ENCODE results near the gene ADD1. TPM values are rescaled to one million over a fixed set of nuclear protein-coding genes. Genes with fewer than 3 reads are reported as not detected.

The ADD1 gene
- total and polyA plus RNA-seq, 2 donors (not counting 1 experiment from before 2014, with no cell fraction given): 302 to 383 TPM

GRCh38 chr4:2795300-2795892 is 48.2 kb upstream of the ADD1 start:
- DNase-seq (peak; percentile 15), ATAC-seq (ENCODE audit: low read depth) (no peak)
- Histone ChIP-seq H3K9me3 (ENCODE audit: control extremely low read depth in 1 of 3, control insufficient read depth in 2 of 3, insufficient read depth in 1 of 3, low read length in 2 of 3) (peaks cover 0 to 5% (median 0%) of the 10 kb centered on the region in 3 donors), H3K79me2 (ENCODE audit: control insufficient read depth, insufficient read depth, low read length) (peaks cover 54% of the 10 kb centered on the region), H3K4me3 (ENCODE audit: control extremely low read depth in 1 of 5, extremely low read depth in 1 of 5, insufficient read depth in 1 of 5, low read depth in 2 of 5, low read length in 4 of 5) (no peak overlapping the region), H3K4me2 (replicated peaks; ENCODE audit: low read depth, low read length, poor library complexity, severe bottlenecking) (peak overlapping the region; percentile 99), H3K9ac (ENCODE audit: low read length) (no peak overlapping the region), H3K4me1 (ENCODE audit: control insufficient read depth in 2 of 2, insufficient read depth in 2 of 2, low read length in 2 of 2) (peaks cover 67 to 87% of the 10 kb centered on the region in 2 donors), H3K27me3 (replicated peaks in 1 of 4; ENCODE audit: control extremely low read depth in 1 of 4, control insufficient read depth in 3 of 4, insufficient read depth in 4 of 4, low read length in 3 of 4) (no peaks in the 10 kb centered on the region), H2AFZ (ENCODE audit: insufficient read depth, low read depth, low read length, poor library complexity, severe bottlenecking) (no peak overlapping the region), H3K36me3 (replicated peaks in 1 of 2; ENCODE audit: control extremely low read depth in 1 of 2, control insufficient read depth in 1 of 2, extremely low read depth in 1 of 2, insufficient read depth in 2 of 2, low read length in 1 of 2) (peaks cover 0 to 7% of the 10 kb centered on the region in 2 experiments), H3K27ac (ENCODE audit: low read length in 2 of 2) (no peak overlapping the region), H4K20me1 (ENCODE audit: control insufficient read depth, insufficient read depth, low read length, poor library complexity, severe bottlenecking) (peaks cover 29% of the 10 kb centered on the region)
- Mint-ChIP-seq H3K4me3 (peak overlapping the region; percentile 86), H3K9me3 (ENCODE audit: insufficient read depth) (no peaks in the 10 kb centered on the region), H3K27me3 (no peaks in the 10 kb centered on the region), H3K4me1 (peaks cover 75% of the 10 kb centered on the region), H3K27ac (peak overlapping the region; percentile 41)
- ChIA-PET CTCF (interaction anchor here (0.6 kb wide), 1 partner anchor 53 kb away, joined by 3 read pairs; no protein-coding TSS in a partner anchor), POLR2A (interaction anchor here (0.9 kb wide), 1 partner anchor 8 kb away, joined by 3 read pairs; no protein-coding TSS in a partner anchor)
- WGBS (ENCODE audit: insufficient coverage): 92% methylated on average over 13 of the region's 17 CpGs
- TF ChIP-seq EZH2 (IDR thresholded peaks at IDR 0.05; ENCODE audit: borderline replicate concordance, insufficient read depth, low read depth, low read length, poor library complexity, severe bottlenecking) (no peak), CTCF (IDR thresholded peaks at IDR 0.05) (no peak)
- intact Hi-C loops (cut with micrococcal nuclease): no loop called here
